Stimulated activated CD8-positive, alpha-beta memory T cell treated with anti-CD3 and anti-CD28 coated beads, Interleukin-12 subunit alpha, Interleukin-12 subunit beta, amount 100 ng/mL, for 4 hours (primary cell): ENCODE data around the gene CRADD.
"Not testable (repeated sequence)": the region's sequence is repeated elsewhere in the genome, so short reads cannot be mapped to it uniquely, and the experiment has no call there.

Experiments
- DNase-seq: peaks from one replicate; pipeline ENCODE4 v3.0.0-alpha.2; 2020; ENCODE audit warnings: low read depth

The CRADD gene

GRCh38 chr12:93737457-93738198, 60.5 kb downstream of the CRADD start:
- DNase-seq, result no peak

GRCh38 chr12:93738199-93739058, 61.3 kb downstream of the CRADD start:
- DNase-seq, result no peak

GRCh38 chr12:93740751-93741150, 63.6 kb downstream of the CRADD start:
- DNase-seq, result no peak

GRCh38 chr12:93741659-93742109, 64.5 kb downstream of the CRADD start:
- no peak for DNase-seq

GRCh38 chr12:93742110-93742934, 65.1 kb downstream of the CRADD start:
- DNase-seq, result peak; percentile 22

- no peak for DNase-seq
Measured at GRCh38 chr12:93743229-93743998, 66.2 kb downstream of the CRADD start.

GRCh38 chr12:93743999-93744689, 67.0 kb downstream of the CRADD start:
- DNase-seq, result no peak

GRCh38 chr12:93745286-93745685, 68.1 kb downstream of the CRADD start:
- no peak for DNase-seq

GRCh38 chr12:93746572-93747168, 69.5 kb downstream of the CRADD start:
- DNase-seq, result no peak

GRCh38 chr12:93748672-93749383, 71.7 kb downstream of the CRADD start:
- DNase-seq, result no peak

GRCh38 chr12:93749515-93749914, 72.3 kb downstream of the CRADD start:
- no peak for DNase-seq

GRCh38 chr12:93750056-93750455, 72.9 kb downstream of the CRADD start:
- no peak for DNase-seq

- DNase-seq, result no peak
Measured at GRCh38 chr12:93751864-93752610, 74.9 kb downstream of the CRADD start.

GRCh38 chr12:93753285-93753684, 76.1 kb downstream of the CRADD start:
- no peak for DNase-seq

- no peak for DNase-seq
Measured at GRCh38 chr12:93753838-93754429, 76.8 kb downstream of the CRADD start.

GRCh38 chr12:93754859-93755258, 77.7 kb downstream of the CRADD start:
- DNase-seq, result not testable (repeated sequence)

- DNase-seq, result no peak
Measured at GRCh38 chr12:93756288-93756687, 79.1 kb downstream of the CRADD start.

GRCh38 chr12:93757792-93758694, 80.9 kb downstream of the CRADD start:
- DNase-seq, result no peak
